COLO668 (cell line): ENCODE measurements around the gene VCL.
"Not testable (repeated sequence)": the region's sequence is repeated elsewhere in the genome, so short reads cannot be mapped to it uniquely, and the experiment has no call there.

Experiments
- DNase-seq: peaks from one replicate; lab custom pipeline; 2025; ENCODE audit not compliant: unreplicated experiment; lab: John Stamatoyannopoulos, UW

Gene VCL

DNA sequence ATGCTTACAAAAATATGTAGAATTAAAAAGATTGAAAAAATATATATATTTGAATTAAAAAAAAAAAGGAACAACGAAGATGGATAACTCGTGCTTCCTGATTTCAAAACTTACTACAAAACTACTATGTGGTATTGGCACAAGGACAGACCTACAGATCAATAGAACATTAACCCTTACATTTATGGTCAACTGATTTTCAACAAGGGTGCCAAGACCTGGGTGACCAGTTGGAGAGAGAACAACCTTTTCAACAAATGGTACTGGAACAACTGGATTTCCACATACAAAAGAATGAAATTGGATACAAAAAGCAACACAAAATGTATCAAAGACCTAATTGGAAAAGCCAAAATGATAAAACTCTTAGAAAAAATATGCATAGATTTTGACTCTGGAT is 142.6 kb downstream of the VCL start:
- DNase-seq = no peak

DNA sequence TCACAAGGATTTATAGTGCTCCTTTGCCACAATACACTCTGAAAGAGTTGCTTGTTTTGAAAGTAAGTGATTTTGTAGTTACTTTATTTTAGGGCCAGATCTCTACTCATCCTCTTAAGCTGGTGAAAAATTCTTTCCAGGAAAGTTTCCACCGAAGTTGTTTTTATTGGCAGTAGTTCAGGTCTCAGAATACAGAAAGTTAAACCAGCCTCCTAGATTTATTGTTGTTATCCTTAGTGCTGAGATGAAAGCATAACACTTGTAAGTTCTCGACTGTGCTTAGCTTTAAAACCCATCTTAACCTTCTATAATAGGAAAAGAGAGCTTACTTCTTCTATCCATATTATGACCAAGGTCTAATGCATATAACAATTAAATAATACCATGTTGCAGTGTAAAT is 147.2 kb downstream of the VCL start:
- DNase-seq = no peak

DNA sequence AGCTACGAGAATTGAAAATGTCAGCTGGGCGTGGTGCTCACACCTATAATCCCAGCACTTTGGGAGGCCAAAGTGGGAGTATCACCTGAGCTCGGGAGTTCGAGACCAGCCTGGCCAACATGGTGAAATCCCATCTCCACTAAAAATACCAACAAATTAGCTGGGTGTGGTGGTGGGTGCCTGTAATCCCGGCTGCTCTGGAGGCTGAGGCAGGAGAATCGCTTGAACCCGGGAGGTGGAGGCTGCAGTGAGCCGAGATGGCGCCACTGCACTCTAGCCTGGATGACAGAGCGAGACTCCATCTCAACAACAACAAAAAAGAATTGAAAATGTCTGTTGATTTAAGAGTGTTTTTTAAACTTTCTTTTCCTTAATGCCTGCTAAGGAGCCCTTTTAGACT is 149.1 kb downstream of the VCL start:
- not testable (repeated sequence) for DNase-seq

DNA sequence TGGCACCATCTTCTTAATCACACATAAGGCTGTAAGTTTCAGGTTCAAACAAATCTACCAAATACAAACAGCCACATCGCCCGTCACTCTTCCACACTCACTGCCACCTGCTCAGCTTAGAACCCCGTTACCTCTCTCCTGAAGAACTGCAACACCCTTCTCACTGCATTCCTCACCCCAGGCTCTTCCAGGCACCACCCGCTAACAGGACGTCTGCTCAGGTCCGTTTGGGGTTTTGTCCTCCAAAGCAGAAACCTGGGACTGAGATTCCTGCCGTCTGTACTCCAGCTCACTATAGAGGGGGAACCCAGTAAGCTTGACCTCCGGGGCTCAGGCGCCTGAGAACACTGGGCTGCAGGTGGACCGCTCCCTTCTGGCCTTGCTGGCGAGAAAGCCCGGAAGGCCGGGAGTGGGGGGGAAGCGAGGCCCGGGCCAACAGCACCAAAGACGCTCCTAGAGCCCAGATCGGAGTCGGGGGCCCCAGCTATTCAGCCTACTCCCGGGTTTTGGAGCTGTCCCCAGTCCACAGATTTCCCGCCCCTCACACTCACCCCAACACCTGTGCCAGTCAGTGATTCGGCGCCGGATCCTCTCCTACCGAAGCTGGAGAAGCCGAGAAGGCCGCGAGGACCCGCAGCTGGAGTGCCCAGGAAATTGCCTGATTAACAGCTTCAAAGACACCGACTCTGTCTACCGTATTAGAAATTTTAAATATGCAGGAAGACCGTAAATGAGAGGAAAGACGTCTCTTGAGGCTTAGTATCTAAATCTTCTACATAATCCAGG is 152.5 kb downstream of the VCL start, which contains the start of gene AP3M1:
Gene AP3M1 (minus strand): TSS at position 625 of the 786 bp plus-strand sequence. CDS start 12,449 bp downstream, outside the sequence.
- peak; percentile 82 for DNase-seq

- peak; percentile 94 for DNase-seq
These were observed 153.3 kb downstream of the VCL start, which contains the start of gene ADK for GRCh38 chr10:74150990-74151878. TSS of gene ADK (plus strand) at chr10:74151221. CDS start at chr10:74151279, 58 bp downstream.

GRCh38 chr10:74151879-74152722 is 154.2 kb downstream of the VCL start:
- no peak for DNase-seq

GRCh38 chr10:74153123-74153522 is 155.2 kb downstream of the VCL start:
- DNase-seq = no peak

DNA sequence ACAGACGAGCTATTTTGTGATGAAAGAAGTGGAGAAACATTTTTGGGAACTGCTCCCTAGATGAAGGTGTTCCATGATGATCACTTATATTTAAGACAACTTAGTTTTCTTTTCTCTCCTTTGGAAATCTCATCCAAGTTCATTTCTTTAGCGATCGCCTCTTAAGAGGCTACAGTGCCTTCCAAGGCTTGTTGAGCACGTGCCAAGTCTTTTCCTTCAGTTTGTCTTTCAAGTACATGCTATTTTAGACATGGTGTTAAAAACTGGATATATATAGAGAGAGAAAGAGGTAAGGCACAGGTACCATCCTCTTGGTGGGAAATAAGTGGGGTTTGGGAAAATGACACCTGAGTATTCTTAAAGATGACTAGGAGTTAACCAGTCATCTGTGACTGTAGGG is 155.8 kb downstream of the VCL start:
- DNase-seq = no peak

GRCh38 chr10:74156919-74157289 is 159.0 kb downstream of the VCL start:
- no peak for DNase-seq

GRCh38 chr10:74160013-74160412 is 162.1 kb downstream of the VCL start:
- DNase-seq = no peak

GRCh38 chr10:74163319-74164068 is 165.6 kb downstream of the VCL start:
- no peak for DNase-seq

DNA sequence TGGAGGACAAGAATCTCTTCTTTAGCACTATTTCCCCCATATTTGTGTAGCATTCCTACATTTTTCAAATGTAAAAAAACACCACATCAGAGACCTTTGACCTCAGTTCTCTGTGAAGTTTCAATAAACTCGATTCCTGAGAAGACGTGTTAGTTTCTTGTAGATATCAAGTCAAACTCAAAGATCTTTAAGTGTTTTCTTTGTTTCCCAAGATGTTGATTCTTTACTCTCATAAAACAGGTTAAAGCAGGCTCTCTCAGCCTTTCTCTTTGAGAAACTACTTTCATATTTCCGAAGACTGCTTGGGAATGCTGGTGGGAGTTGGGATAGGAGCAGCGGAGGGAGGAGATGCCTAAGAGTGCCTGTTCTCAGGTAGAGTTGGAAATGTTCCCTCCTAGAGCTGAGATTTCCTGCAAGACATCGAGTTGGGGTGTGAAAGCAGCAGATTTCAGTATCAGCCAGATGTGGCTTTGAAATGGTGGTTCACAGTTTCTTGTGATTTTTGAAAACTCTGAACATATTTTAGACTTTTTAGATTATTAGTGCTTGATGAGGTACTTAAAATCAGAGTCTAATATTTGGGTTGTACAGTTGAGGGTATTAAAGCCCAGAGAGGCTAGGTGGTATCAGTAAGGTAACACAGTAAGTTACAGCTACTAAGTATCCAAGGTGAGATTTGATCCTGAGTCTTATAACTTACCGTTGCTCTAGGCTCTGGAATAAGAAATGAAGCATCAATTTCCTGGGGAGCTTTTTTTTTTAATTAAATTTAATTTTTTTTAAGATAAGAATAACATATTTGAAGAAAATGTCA is 167.0 kb downstream of the VCL start:
- no peak for DNase-seq

DNA sequence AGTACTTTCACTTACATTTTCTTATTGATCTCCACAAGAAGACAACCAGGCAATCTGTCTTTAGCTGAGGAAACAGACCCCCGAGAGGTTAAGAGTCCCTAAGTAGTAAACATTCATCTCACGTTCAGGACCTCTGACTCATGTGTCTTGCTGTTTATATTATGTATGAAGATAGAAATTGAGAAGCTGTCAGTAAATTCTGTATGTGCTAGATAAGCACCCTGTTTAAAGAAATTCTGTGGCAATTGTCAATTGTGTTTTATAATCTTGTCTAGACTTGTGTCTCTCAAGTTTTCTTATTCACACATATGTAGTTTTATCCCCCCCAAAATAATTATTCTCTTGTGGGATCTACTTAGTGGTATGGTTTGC is 167.6 kb downstream of the VCL start:
- no peak for DNase-seq

DNA sequence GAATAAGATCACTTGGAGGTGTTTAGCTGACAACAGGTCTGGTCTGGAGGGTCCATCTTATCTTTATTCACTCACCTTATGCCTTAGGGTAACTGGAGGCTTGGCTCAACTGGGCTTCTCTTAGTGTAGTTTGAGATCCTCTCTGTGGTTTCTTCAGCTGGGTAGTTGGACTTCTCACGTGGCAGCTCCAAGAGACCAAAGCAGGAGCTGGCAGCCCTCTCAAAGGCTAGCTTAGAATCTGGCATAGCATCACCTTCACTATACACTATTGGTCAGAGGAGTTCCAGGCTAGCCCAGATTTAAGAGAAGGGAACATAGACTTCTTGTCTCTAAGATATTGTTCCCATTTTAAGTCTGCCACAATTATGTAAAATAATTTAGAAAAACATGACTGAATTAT is 169.5 kb downstream of the VCL start:
- no peak for DNase-seq
